HCT116 (cell line): Measurements from ENCODE around the gene UCKL1.

Source experiments
- EGR1 ChIP-seq: IDR thresholded peaks from 2 replicates; pipeline ENCODE4 v1.6.1; 2012; ENCODE audit warnings: low read depth
- EZH2 ChIP-seq: fragments of 200-600 bp; sonication (generic); IDR thresholded peaks from 2 replicates; pipeline ENCODE4 v1.6.1; 2017; ENCODE audit warnings: antibody characterized with exemption, mixed run types
- EZH2phosphoT487 ChIP-seq: fragments of 200-600 bp; IDR thresholded peaks from 2 replicates; pipeline ENCODE4 v1.6.1; 2018; ENCODE audit warnings: antibody characterized with exemption, borderline replicate concordance
- FOSL1 ChIP-seq: IDR thresholded peaks from 2 replicates; pipeline ENCODE4 v1.6.1; 2012; ENCODE audit warnings: low read depth
- JUND ChIP-seq: IDR thresholded peaks from 2 replicates; pipeline ENCODE4 v1.6.1; 2012
- POLR2A ChIP-seq: IDR thresholded peaks from 2 replicates; pipeline ENCODE4 v1.7.0; 2011; ENCODE audit warnings: borderline replicate concordance; ENCODE audit not compliant: insufficient read depth, insufficient read length; ENCODE audit errors: extremely low read depth
- POLR2AphosphoS5 ChIP-seq: IDR thresholded peaks from 2 replicates; pipeline ENCODE4 v1.6.1; 2011; ENCODE audit warnings: mild to moderate bottlenecking, low read depth, low read length, moderate library complexity
- RAD21 ChIP-seq: IDR thresholded peaks from 2 replicates; pipeline ENCODE4 v1.6.1; 2012; ENCODE audit warnings: low read depth, mild to moderate bottlenecking
- SP1 ChIP-seq: IDR thresholded peaks from 2 replicates; pipeline ENCODE4 v1.6.1; 2012; ENCODE audit warnings: low read depth
- ZNF274 ChIP-seq: fragments of 200-500 bp; sonication (Bioruptor generic); IDR thresholded peaks from 2 replicates; pipeline ENCODE4 v1.6.1; 2014; ENCODE audit warnings: mild to moderate bottlenecking, low read depth, low read length, inconsistent platforms
- TF ChIP-seq, protein P1 (sequence below), 3 experiments: fragments of 200-600 bp in 1 of 3; sonication (generic) in 1 of 3; IDR thresholded peaks in 2 of 3; conservative IDR thresholded peaks in 1 of 3; 2 replicates each; pipeline ENCODE4 v1.5.1; 2012 to 2017; ENCODE audit warnings: low read depth in 2 of 3, low read length in 2 of 3, antibody characterized with exemption in 1 of 3, borderline replicate concordance in 1 of 3, control low read depth in 1 of 3, mild to moderate bottlenecking in 1 of 3, mixed read lengths in 1 of 3, mixed run types in 1 of 3, moderate library complexity in 1 of 3; ENCODE audit not compliant: insufficient read depth in 1 of 3
- TF ChIP-seq, protein P2 (sequence below): IDR thresholded peaks from 2 replicates; pipeline ENCODE4 v1.6.1; 2012
- TF ChIP-seq, protein P3 (sequence below): IDR thresholded peaks from 2 replicates; pipeline ENCODE4 v1.6.1; 2012

DNA sequence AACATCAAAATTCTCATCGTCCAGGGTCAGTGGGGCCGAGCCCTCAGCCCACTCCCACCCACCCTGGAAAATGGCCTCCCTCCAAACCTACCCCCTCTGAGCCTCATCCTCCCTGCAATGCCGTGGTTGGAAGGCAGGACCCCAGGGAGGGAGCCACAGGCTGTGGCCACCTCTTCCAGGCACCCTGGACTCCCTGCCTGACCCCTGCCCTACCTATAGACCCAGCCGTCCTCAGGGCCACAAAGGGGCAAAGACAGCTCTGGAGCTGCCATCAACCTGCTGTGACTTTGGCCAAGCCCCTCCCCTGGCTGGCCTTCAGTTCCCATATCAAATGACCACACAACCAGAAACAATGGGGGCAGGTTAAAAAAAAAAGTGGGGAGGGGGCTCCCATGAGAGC, 2.3 kb upstream of the UCKL1 start:
- TF ChIP-seq, protein P1, sequence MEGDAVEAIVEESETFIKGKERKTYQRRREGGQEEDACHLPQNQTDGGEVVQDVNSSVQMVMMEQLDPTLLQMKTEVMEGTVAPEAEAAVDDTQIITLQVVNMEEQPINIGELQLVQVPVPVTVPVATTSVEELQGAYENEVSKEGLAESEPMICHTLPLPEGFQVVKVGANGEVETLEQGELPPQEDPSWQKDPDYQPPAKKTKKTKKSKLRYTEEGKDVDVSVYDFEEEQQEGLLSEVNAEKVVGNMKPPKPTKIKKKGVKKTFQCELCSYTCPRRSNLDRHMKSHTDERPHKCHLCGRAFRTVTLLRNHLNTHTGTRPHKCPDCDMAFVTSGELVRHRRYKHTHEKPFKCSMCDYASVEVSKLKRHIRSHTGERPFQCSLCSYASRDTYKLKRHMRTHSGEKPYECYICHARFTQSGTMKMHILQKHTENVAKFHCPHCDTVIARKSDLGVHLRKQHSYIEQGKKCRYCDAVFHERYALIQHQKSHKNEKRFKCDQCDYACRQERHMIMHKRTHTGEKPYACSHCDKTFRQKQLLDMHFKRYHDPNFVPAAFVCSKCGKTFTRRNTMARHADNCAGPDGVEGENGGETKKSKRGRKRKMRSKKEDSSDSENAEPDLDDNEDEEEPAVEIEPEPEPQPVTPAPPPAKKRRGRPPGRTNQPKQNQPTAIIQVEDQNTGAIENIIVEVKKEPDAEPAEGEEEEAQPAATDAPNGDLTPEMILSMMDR (IDR thresholded peaks at IDR 0.05 in 2 of 3, conservative IDR thresholded peaks at IDR 0.05 in 1 of 3; ENCODE audit: borderline replicate concordance in 1 of 3, insufficient read depth in 1 of 3, low read depth in 2 of 3, low read length in 2 of 3) = no peak
- TF ChIP-seq EZH2 (no peak), FOSL1 (no peak), POLR2AphosphoS5 (no peak), POLR2A (no peak), SP1 (no peak), RAD21 (no peak), EZH2phosphoT487 (no peak), JUND (no peak), ZNF274 (no peak), EGR1 (no peak)
- TF ChIP-seq, protein P2, sequence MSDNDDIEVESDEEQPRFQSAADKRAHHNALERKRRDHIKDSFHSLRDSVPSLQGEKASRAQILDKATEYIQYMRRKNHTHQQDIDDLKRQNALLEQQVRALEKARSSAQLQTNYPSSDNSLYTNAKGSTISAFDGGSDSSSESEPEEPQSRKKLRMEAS = no peak
- TF ChIP-seq, protein P3, sequence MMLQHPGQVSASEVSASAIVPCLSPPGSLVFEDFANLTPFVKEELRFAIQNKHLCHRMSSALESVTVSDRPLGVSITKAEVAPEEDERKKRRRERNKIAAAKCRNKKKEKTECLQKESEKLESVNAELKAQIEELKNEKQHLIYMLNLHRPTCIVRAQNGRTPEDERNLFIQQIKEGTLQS = no peak
